NCI-H2227 (cell line): Measurements from ENCODE around the gene BAD.

ENCODE experiments used
- DNase-seq: peaks from one replicate; lab custom pipeline; 2025; ENCODE audit not compliant: unreplicated experiment; lab: John Stamatoyannopoulos, UW

The BAD gene

GRCh38 chr11:64261556-64262080, 22.8 kb downstream of the BAD start:
- DNase-seq, result no peak

- DNase-seq, result no peak
Observed at GRCh38 chr11:64260147-64260708, 24.2 kb downstream of the BAD start.

GRCh38 chr11:64259533-64260067, 24.9 kb downstream of the BAD start:
- no peak for DNase-seq

GRCh38 chr11:64258946-64259532, 25.4 kb downstream of the BAD start:
- no peak for DNase-seq

GRCh38 chr11:64258356-64258755, 26.1 kb downstream of the BAD start:
- DNase-seq, result no peak

- no peak for DNase-seq
Observed at GRCh38 chr11:64256300-64256699, 28.2 kb downstream of the BAD start.

GRCh38 chr11:64255135-64256128, 29.0 kb downstream of the BAD start:
- DNase-seq, result no peak

- DNase-seq, result no peak
Observed at GRCh38 chr11:64254326-64254725, 30.1 kb downstream of the BAD start.

- no peak for DNase-seq
Observed at GRCh38 chr11:64253481-64253880, 31.0 kb downstream of the BAD start.

GRCh38 chr11:64253043-64253442, 31.4 kb downstream of the BAD start:
- DNase-seq, result no peak

- peak; percentile 43 for DNase-seq
Observed at GRCh38 chr11:64252003-64252872, 32.2 kb downstream of the BAD start.

- DNase-seq, result no peak
Observed at GRCh38 chr11:64251753-64252002, 32.8 kb downstream of the BAD start.

- peak; percentile 82 for DNase-seq
Observed at GRCh38 chr11:64251016-64251752, 33.3 kb downstream of the BAD start, which contains the start of gene PLCB3. Gene PLCB3 (plus strand): TSS chr11:64251530. CDS start chr11:64251650, 120 bp downstream.

- peak; percentile 67 for DNase-seq
Observed at GRCh38 chr11:64250415-64251015, 34.0 kb downstream of the BAD start.

GRCh38 chr11:64249563-64250414, 34.7 kb downstream of the BAD start:
- DNase-seq, result peak; percentile 70

GRCh38 chr11:64249038-64249437, 35.4 kb downstream of the BAD start:
- DNase-seq, result no peak

GRCh38 chr11:64248578-64248977, 35.9 kb downstream of the BAD start:
- DNase-seq, result no peak

GRCh38 chr11:64247729-64248531, 36.5 kb downstream of the BAD start:
- DNase-seq, result peak; percentile 73
